K562 (cell line): ENCODE data around the gene NXN. TPM values are rescaled to one million over a fixed set of nuclear protein-coding genes. Genes with fewer than 3 reads are reported as not detected.

Source experiments
- ATAC-seq: fragments of 200-7000 bp; cut with Tn5 transposase; 3 replicates; pipeline ENCODE4 v1.9.1; 2020; ENCODE audit warnings: moderate library complexity
- BruUV-seq: library from RNA; stranded (reverse); fragments of 400-500 nt; replicated peaks from 2 replicates; lab custom pipeline; 2021; lab: Mats Ljungman, UMichigan
- CTCF ChIA-PET: fragments of 300-600 bp; formaldehyde crosslinking; extraction: SDS; loops from one replicate; lab custom pipeline; 2021; ENCODE audit warnings: low intra/inter-chr PET ratio; lab: Yijun Ruan, JAX
- POLR2A ChIA-PET: fragments of 300-600, 350-650 bp; sonication (Branson Sonifier 250); formaldehyde crosslinking; extraction: SDS; loops from one replicate; lab custom pipeline; 2021; ENCODE audit warnings: antibody characterized with exemption, inconsistent platforms; lab: Yijun Ruan, JAX
- DNase-seq, 4 experiments: peaks; one replicate each; pipeline versions ENCODE4 v3.0.0 to v3.0.0-alpha.2; 2011 to 2018; ENCODE audit warnings: low spot score in 3 of 4, mixed read lengths in 3 of 4; ENCODE audit errors: extremely low read depth in 1 of 4
- FAIRE-seq: peaks from 2 replicates; lab custom pipeline; 2011; peaks lifted over from hg19 to GRCh38; lab: Jason Lieb, UNC
- H2AFZ ChIP-seq: 2 replicates; pipeline ENCODE4 v1.6.0; 2011; ENCODE audit warnings: low read depth, low read length, control low read depth, inconsistent platforms
- H3K27ac ChIP-seq: fragments of 200-600 bp; 3 replicates; pipeline ENCODE4 v1.8.0; 2011; ENCODE audit warnings: low read depth, mild to moderate bottlenecking, control low read depth, inconsistent platforms, low read length, moderate library complexity, mixed read lengths; ENCODE audit errors: extremely low read depth
- H3K27me3 ChIP-seq, 2 experiments: fragments of 300-600 bp in 1 of 2; 2 replicates in 1 of 2; 3 replicates in 1 of 2; pipeline versions ENCODE4 v1.6.0 to v1.8.0; 2011; ENCODE audit warnings: inconsistent platforms in 2 of 2, low read length in 2 of 2, mild to moderate bottlenecking in 1 of 2, mixed read lengths in 1 of 2, moderate library complexity in 1 of 2; ENCODE audit not compliant: control insufficient read depth in 2 of 2, insufficient read depth in 2 of 2
- H3K36me3 ChIP-seq: fragments of 300-600 bp; 3 replicates; pipeline ENCODE4 v1.8.0; 2011; ENCODE audit warnings: mild to moderate bottlenecking, low read length, inconsistent platforms; ENCODE audit not compliant: control insufficient read depth, insufficient read depth
- H3K4me1 ChIP-seq, 2 experiments: fragments of 200-600 bp in 1 of 2; replicated peaks in 1 of 2; 2 replicates in 1 of 2; 3 replicates in 1 of 2; pipeline versions ENCODE4 v1.5.1 to v1.8.0; 2011; ENCODE audit warnings: inconsistent platforms in 2 of 2, low read length in 2 of 2, mild to moderate bottlenecking in 1 of 2, mixed read lengths in 1 of 2, moderate library complexity in 1 of 2; ENCODE audit not compliant: control insufficient read depth in 2 of 2, insufficient read depth in 2 of 2
- H3K4me2 ChIP-seq: 2 replicates; pipeline ENCODE4 v1.6.1; 2011; ENCODE audit warnings: low read length, control low read depth, inconsistent platforms, mixed read lengths; ENCODE audit not compliant: insufficient read depth
- H3K4me3 ChIP-seq: fragments of 200-600 bp; sonication (generic), shearing (Covaris generic); 2 replicates; pipeline ENCODE4 v1.5.1; 2016; ENCODE audit warnings: control low read depth, inconsistent platforms
- H3K79me2 ChIP-seq: fragments of 200-600 bp; 3 replicates; pipeline ENCODE4 v1.8.0; 2011; ENCODE audit warnings: low read length, inconsistent platforms; ENCODE audit not compliant: control insufficient read depth, insufficient read depth
- H3K9ac ChIP-seq, 2 experiments: 2 replicates each; pipeline versions ENCODE4 v1.6.0 to v1.6.1; 2011; ENCODE audit warnings: low read depth in 2 of 2, low read length in 2 of 2, control low read depth in 1 of 2, inconsistent platforms in 1 of 2, mild to moderate bottlenecking in 1 of 2, mixed read lengths in 1 of 2; ENCODE audit not compliant: insufficient read depth in 1 of 2
- H3K9me1 ChIP-seq: one replicate; pipeline ENCODE4 v1.6.0; 2011; ENCODE audit warnings: inconsistent platforms, mild to moderate bottlenecking, low read length, moderate library complexity; ENCODE audit not compliant: control insufficient read depth, insufficient read depth
- H3K9me3 ChIP-seq: replicated peaks from 2 replicates; pipeline ENCODE4 v1.5.1; 2011; ENCODE audit warnings: low read depth, low read length, inconsistent platforms; ENCODE audit not compliant: control insufficient read depth, insufficient read depth
- H4K20me1 ChIP-seq: replicated peaks from 2 replicates; pipeline ENCODE4 v1.6.1; 2011; ENCODE audit warnings: low read length, inconsistent platforms, mixed read lengths; ENCODE audit not compliant: control insufficient read depth, insufficient read depth
- ARID3A ChIP-seq: IDR thresholded peaks from 2 replicates; pipeline ENCODE4 v1.6.1; 2012; ENCODE audit warnings: low read depth, low read length, improper control_type of control experiment, borderline replicate concordance
- GTF2B ChIP-seq: IDR thresholded peaks from 2 replicates; pipeline ENCODE4 v1.6.1; 2011; ENCODE audit not compliant: insufficient read length; ENCODE audit errors: extremely low read depth
- YBX1 ChIP-seq: fragments of 450-650 bp; IDR thresholded peaks from 2 replicates; pipeline ENCODE4 v1.7.1; 2016; ENCODE audit warnings: mild to moderate bottlenecking
- ZNF184 ChIP-seq: sonication (generic); formaldehyde crosslinking; IDR thresholded peaks from 2 replicates; pipeline ENCODE4 v1.5.0; 2020; ENCODE audit warnings: missing genetic modification reagents
- WGBS: fragments of 100-300 bp; shearing (Covaris generic); methylation state at CpG from one replicate; pipeline ENCODE4 v1.1.6; 2016; ENCODE audit warnings: low coverage, mixed read lengths; ENCODE audit not compliant: insufficient coverage; ENCODE audit errors: missing lambda C conversion rate; 5-methylcytosine and 5-hydroxymethylcytosine counted together
- in situ Hi-C: fragments of 300-500 bp; cut with MboI; formaldehyde crosslinking; loops from 4 replicates; pipeline ENCODE4 v1.15.0; 2018; ENCODE audit warnings: inconsistent platforms, mixed read lengths
- intact Hi-C: fragments of 100-400 bp; cut with micrococcal nuclease; formaldehyde crosslinking; loops from 2 replicates; pipeline ENCODE4 v1.14.2; 2022
- polyA plus RNA-seq, 8 experiments: library from polyadenylated mRNA; depleted of rRNA in 4 of 8; stranded (reverse) in 5 of 8; unstranded in 3 of 8; fragments of >200 nt; fragmentation: Nextera tagmentation in 2 of 8; fragmentation: Illumina TruSeq in 1 of 8; extraction: Ambion mirVana in 2 of 8; extraction: Trizol in 1 of 8; gene quantifications; 2 replicates each; pipeline versions ENCODE4 v1.2.1 to v1.2.3, GENCODE V29; 2011 to 2014; ENCODE audit warnings: inconsistent platforms in 1 of 8, missing spikeins in 1 of 8
- total RNA-seq, 7 experiments: library from RNA; depleted of rRNA in 6 of 7; stranded (reverse); fragments of >200 nt in 6 of 7; fragmentation: Illumina TruSeq in 2 of 7; extraction: Trizol in 2 of 7; gene quantifications; 2 replicates each; pipeline versions ENCODE4 v1.2.1 to v1.2.3, GENCODE V29; 2011 to 2021; ENCODE audit warnings: low replicate concordance in 1 of 7

Gene NXN
- total and polyA plus RNA-seq, 9 of the 15 experiments (the other 6 are each of a cell fraction or from before 2014, with no cell fraction given) = 0.08 to 0.39 (median 0.29) TPM; not detected in 5

GRCh38 chr17:797236-797840 lies 182.2 kb downstream of the NXN start:
- no peak overlapping the region for H2AFZ ChIP-seq
- 44% methylated on average over 11 of the region's 22 CpGs for WGBS
- H3K79me2 ChIP-seq = no peaks in the 10 kb centered on the region
- ATAC-seq = no peak
- no peak for DNase-seq
- no peak overlapping the region for H3K4me2 ChIP-seq
- no peak overlapping the region for H3K27ac ChIP-seq
- no peaks in the 10 kb centered on the region for H3K9me3 ChIP-seq
- H3K4me3 ChIP-seq = no peak overlapping the region
- no TSS peak for BruUV-seq
- no peaks in the 10 kb centered on the region for H3K9me1 ChIP-seq
- H3K27me3 ChIP-seq = peaks cover 16 to 40% of the 10 kb centered on the region in 2 experiments
- H3K36me3 ChIP-seq = peaks cover 5% of the 10 kb centered on the region; the same call in 1 of the 3 replicates
- in situ Hi-C loops (no loop called here), intact Hi-C loops (loop anchor here (5.0 kb wide), 1 partner anchor 200 kb away; the partner anchor contains the start of gene TIMM22)
- H3K9ac ChIP-seq = no peak overlapping the region
- H4K20me1 ChIP-seq = 0 out of 2 replicates have a peak, but pooled peaks cover 7% of the 10 kb centered on the region
- TF ChIP-seq ZNF184 (CRISPR knock-in tag) (no peak), ARID3A (no peak), GTF2B (no peak), YBX1 (no peak)
- no peak for FAIRE-seq
- CTCF ChIA-PET = no interaction called here
- POLR2A ChIA-PET = interaction anchor here (1.1 to 1.4 kb wide), 3 partner anchors 11 to 128 kb away, joined by 3 to 6 read pairs (median 5); no protein-coding TSS in a partner anchor
- peaks cover 0 to 4% of the 10 kb centered on the region in 2 experiments; a peak in 1 of 5 replicates for H3K4me1 ChIP-seq
